Measurements from ENCODE around the gene ITPR1. TPM values are rescaled to one million over a fixed set of nuclear protein-coding genes. Genes with fewer than 3 reads are reported as not detected.
A peak's percentile ranks its signal among the peaks of the same experiment; 100 is the strongest.

The ITPR1 gene
- total RNA-seq, 1 donor from 2014 or later = 91.7 TPM

DNA sequence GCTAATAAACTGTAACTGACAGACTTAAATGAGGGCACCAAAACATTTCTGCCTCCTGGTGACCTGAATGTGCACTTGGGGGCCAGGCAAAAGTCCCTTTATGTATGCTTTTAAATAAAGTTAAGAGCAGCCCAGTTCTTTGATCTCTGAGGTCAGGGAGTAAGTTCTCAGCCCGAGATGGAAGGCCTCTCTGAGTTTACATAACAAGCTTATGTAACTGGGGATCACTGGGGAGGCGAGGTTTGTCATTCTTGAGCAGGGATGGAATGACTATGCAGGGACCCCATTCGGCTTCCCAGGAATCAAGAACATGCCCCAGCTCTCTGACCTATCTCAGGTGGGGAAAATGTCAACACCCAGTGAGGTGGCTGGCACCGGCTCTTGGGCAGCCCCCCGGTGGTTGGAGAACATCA is 287.4 kb downstream of the ITPR1 start:
- H3K4me3 ChIP-seq = no peak overlapping the region
- no peaks in the 10 kb centered on the region for H3K27me3 ChIP-seq
- ATAC-seq (no peak), DNase-seq (no peak)
- no peak overlapping the region for H3K27ac ChIP-seq
- peaks cover 42% of the 10 kb centered on the region for H3K36me3 ChIP-seq
- peaks cover 8% of the 10 kb centered on the region for H3K4me1 ChIP-seq
- H3K9me3 ChIP-seq = no peaks in the 10 kb centered on the region
- TF ChIP-seq, protein P1, sequence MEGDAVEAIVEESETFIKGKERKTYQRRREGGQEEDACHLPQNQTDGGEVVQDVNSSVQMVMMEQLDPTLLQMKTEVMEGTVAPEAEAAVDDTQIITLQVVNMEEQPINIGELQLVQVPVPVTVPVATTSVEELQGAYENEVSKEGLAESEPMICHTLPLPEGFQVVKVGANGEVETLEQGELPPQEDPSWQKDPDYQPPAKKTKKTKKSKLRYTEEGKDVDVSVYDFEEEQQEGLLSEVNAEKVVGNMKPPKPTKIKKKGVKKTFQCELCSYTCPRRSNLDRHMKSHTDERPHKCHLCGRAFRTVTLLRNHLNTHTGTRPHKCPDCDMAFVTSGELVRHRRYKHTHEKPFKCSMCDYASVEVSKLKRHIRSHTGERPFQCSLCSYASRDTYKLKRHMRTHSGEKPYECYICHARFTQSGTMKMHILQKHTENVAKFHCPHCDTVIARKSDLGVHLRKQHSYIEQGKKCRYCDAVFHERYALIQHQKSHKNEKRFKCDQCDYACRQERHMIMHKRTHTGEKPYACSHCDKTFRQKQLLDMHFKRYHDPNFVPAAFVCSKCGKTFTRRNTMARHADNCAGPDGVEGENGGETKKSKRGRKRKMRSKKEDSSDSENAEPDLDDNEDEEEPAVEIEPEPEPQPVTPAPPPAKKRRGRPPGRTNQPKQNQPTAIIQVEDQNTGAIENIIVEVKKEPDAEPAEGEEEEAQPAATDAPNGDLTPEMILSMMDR (IDR thresholded peaks at IDR 0.05) = no peak
- intact Hi-C loops (cut with DNase I) = no loop called here

DNA sequence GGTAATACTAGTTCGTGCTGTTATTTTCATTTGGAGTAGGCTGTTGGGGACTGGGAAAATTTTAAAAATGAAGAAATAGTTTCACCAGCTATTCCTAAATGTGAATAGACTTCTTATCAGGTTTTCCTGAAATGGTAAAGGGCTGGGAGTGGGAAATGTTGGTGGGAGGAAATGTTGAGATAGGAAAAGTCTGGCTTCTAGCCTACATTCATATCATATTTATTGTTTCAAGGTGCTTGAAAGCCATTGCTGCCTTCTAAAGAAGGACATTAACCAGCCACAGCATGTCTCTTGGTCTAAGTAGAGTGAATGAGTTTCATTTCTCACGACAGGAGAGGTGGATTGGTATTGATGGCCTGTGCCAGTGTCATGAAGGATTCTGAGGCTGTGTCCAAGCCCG is 288.9 kb downstream of the ITPR1 start:
- H3K27me3 ChIP-seq = no peaks in the 10 kb centered on the region
- no peak overlapping the region for H3K27ac ChIP-seq
- H3K36me3 ChIP-seq = peaks cover 48% of the 10 kb centered on the region
- intact Hi-C loops (cut with DNase I) = no loop called here
- no peak overlapping the region for H3K4me3 ChIP-seq
- no peaks in the 10 kb centered on the region for H3K9me3 ChIP-seq
- TF ChIP-seq, protein P1 (IDR thresholded peaks at IDR 0.05) = no peak
- ATAC-seq = no peak
- H3K4me1 ChIP-seq = peaks cover 8% of the 10 kb centered on the region
- DNase-seq = no peak

DNA sequence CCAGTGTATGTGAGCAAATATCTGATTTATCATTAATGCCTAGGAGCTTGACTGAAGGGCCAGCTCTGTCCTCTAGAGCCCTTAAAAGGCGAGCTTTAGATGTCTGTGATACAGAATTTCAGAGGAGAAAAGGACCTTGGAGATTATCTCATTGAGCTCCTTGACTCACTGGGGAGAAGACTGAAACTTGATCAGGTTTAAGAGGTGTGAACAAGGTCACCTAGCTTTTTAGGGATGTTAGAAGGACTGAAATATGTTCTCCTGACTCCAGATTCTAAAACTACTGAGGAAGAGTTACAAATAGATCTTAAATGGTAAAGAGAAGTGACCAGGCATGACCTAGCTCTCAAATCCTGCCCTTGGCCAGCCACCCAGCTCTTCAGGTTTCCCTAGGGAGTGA is 292.4 kb downstream of the ITPR1 start:
- no peaks in the 10 kb centered on the region for H3K4me1 ChIP-seq
- H3K4me3 ChIP-seq = no peak overlapping the region
- TF ChIP-seq, protein P1 (IDR thresholded peaks at IDR 0.05) = no peak
- DNase-seq (no peak), ATAC-seq (no peak)
- peaks cover 56% of the 10 kb centered on the region for H3K36me3 ChIP-seq
- no peak overlapping the region for H3K27ac ChIP-seq
- intact Hi-C loops (cut with DNase I) = no loop called here
- H3K9me3 ChIP-seq = no peaks in the 10 kb centered on the region
- no peaks in the 10 kb centered on the region for H3K27me3 ChIP-seq

DNA sequence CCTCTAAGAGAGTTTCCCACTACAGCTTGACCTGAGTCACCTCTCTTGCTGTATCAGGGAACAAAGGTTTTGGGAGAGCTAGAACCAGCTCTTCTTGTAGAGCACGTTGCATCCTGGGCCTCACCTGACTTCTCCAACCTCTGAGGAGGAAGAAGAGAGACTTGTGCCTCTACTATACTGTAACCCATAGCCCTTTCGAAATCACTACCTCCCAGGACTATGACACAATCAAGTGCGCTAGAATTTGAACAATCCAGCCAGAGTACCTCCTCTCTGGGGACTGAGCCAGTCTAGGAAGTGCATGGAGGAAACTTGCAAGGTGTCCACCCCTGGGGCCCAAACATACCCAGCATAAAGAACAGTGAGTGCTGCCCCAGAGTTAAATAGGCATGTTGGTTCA is 293.3 kb downstream of the ITPR1 start:
- peaks cover 64% of the 10 kb centered on the region for H3K36me3 ChIP-seq
- H3K4me3 ChIP-seq = no peak overlapping the region
- H3K27me3 ChIP-seq = no peaks in the 10 kb centered on the region
- ATAC-seq = peak; percentile 69
- TF ChIP-seq, protein P1 (IDR thresholded peaks at IDR 0.05) = no peak
- intact Hi-C loops (cut with DNase I) = no loop called here
- no peak for DNase-seq
- no peaks in the 10 kb centered on the region for H3K4me1 ChIP-seq
- H3K27ac ChIP-seq = no peak overlapping the region
- no peaks in the 10 kb centered on the region for H3K9me3 ChIP-seq

DNA sequence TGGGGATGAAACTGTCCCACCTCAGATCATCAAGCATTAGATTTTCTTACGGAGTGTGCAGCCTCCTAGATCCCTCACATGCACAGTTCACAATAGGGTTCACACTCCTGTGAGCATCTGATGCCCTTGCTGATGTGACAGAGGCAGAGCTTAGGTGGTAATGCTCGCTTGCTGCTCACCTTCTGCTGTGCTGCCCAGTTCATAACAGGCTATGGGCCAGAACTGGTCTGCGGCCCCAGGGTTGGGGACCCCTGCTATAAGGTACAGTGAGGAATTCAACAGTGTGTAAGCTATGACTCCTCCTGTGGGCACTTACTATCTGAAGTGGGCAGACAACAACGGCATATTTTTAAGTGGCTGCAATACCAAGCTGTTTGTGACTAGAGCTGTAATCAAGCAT is 298.2 kb downstream of the ITPR1 start:
- Histone ChIP-seq H3K27ac (no peak overlapping the region), H3K27me3 (no peaks in the 10 kb centered on the region), H3K4me1 (no peaks in the 10 kb centered on the region), H3K4me3 (no peak overlapping the region), H3K9me3 (no peaks in the 10 kb centered on the region), H3K36me3 (peaks cover 49% of the 10 kb centered on the region)
- intact Hi-C loops (cut with DNase I) = no loop called here
- TF ChIP-seq, protein P1 (IDR thresholded peaks at IDR 0.05) = no peak
- DNase-seq = no peak
- ATAC-seq = no peak

DNA sequence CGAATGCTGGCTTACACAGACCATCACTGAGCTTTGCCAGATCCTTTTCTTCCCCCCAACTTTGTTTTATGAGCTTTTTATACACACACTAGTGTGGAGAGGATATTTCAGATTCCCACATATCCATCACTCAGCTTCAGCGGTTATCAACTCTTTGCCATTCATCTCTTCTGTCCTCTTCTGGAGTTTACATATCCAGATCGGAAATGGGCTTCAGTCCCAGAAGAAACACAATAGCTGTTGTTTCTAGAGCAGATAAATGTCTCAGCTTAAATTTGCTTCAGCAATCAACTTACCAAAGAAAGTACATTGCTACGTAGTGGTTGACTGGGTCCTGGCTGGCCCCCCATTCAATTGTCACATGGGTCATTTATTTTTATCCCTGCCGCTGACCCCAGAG is 300.2 kb downstream of the ITPR1 start:
- Histone ChIP-seq H3K4me1 (no peaks in the 10 kb centered on the region), H3K9me3 (no peaks in the 10 kb centered on the region), H3K27me3 (no peaks in the 10 kb centered on the region), H3K4me3 (no peak overlapping the region), H3K36me3 (peaks cover 48% of the 10 kb centered on the region), H3K27ac (no peak overlapping the region)
- DNase-seq (no peak), ATAC-seq (no peak)
- TF ChIP-seq, protein P1 (IDR thresholded peaks at IDR 0.05) = no peak
- intact Hi-C loops (cut with DNase I) = no loop called here
